Activated B cell treated with CpG ODN at 0.5 μM for 24 hours (primary cell): ENCODE measurements around the gene DHODH. TPM values are rescaled to one million over a fixed set of nuclear protein-coding genes. Genes with fewer than 3 reads are reported as not detected.
A peak's percentile ranks its signal among the peaks of the same experiment; 100 is the strongest.

Experiments used
- ATAC-seq: fragments of 200-7000 bp; cut with Tn5 transposase; one replicate; pipeline ENCODE4 v1.10.0; 2021; ENCODE audit warnings: low read depth, mild to moderate bottlenecking, moderate library complexity
- CTCF ChIA-PET: fragments of 350-600 bp; sonication (Branson Sonifier 250); formaldehyde crosslinking; loops from one replicate; lab custom pipeline; 2021; ENCODE audit warnings: antibody characterized with exemption; lab: Charles Lee
- POLR2A ChIA-PET: fragments of 350-600 bp; sonication (Branson Sonifier 250); formaldehyde crosslinking; loops from one replicate; lab custom pipeline; 2021; ENCODE audit warnings: antibody characterized with exemption; lab: Charles Lee
- DNase-seq: peaks from one replicate; pipeline ENCODE4 v3.0.0; 2022
- H3K27ac Mint-ChIP-seq: one replicate; pipeline ENCODE4 v1.8.0; 2020; ENCODE audit warnings: mixed read lengths
- H3K27me3 Mint-ChIP-seq: one replicate; pipeline ENCODE4 v1.8.0; 2021; ENCODE audit warnings: mixed read lengths
- H3K36me3 Mint-ChIP-seq: one replicate; pipeline ENCODE4 v1.8.0; 2021; ENCODE audit warnings: low read depth, mixed read lengths
- H3K4me1 Mint-ChIP-seq: one replicate; pipeline ENCODE4 v1.8.0; 2021; ENCODE audit warnings: mixed read lengths
- H3K4me3 Mint-ChIP-seq: one replicate; pipeline ENCODE4 v1.8.0; 2020; ENCODE audit warnings: mild to moderate bottlenecking, mixed read lengths
- H3K9me3 Mint-ChIP-seq: one replicate; pipeline ENCODE4 v1.8.0; 2020; ENCODE audit warnings: mixed read lengths
- CTCF ChIP-seq: fragments of 200-600 bp; IDR thresholded peaks from one replicate; pipeline ENCODE4 v1.8.0; 2022; ENCODE audit warnings: antibody characterized with exemption, mild to moderate bottlenecking
- intact Hi-C: fragments of 100-400 bp; cut with micrococcal nuclease; formaldehyde crosslinking; loops from one replicate; pipeline ENCODE4 v1.15.1; 2024
- total RNA-seq: library from RNA; stranded (reverse); gene quantifications from 2 replicates; pipeline ENCODE4 v1.2.3, GENCODE V29; 2022

The DHODH gene
- total RNA-seq, 1 donor from 2014 or later = 12.0 TPM

GRCh38 chr16:72013389-72013788, 4.8 kb downstream of the DHODH start:
- DNase-seq (no peak), ATAC-seq (no peak)
- ChIA-PET CTCF (no interaction called here), POLR2A (no interaction called here)
- intact Hi-C loops = no loop called here
- Mint-ChIP-seq H3K4me1 (peaks cover 13% of the 10 kb centered on the region), H3K9me3 (no peaks in the 10 kb centered on the region), H3K36me3 (peaks cover 54% of the 10 kb centered on the region), H3K27me3 (no peaks in the 10 kb centered on the region), H3K4me3 (no peak overlapping the region), H3K27ac (peak overlapping the region; percentile 18)
- TF ChIP-seq CTCF = no peak

GRCh38 chr16:72013888-72014581, 5.5 kb downstream of the DHODH start:
- H3K9me3 Mint-ChIP-seq = no peaks in the 10 kb centered on the region
- no peak overlapping the region for H3K4me3 Mint-ChIP-seq
- H3K36me3 Mint-ChIP-seq = peaks cover 56% of the 10 kb centered on the region
- DNase-seq = no peak
- ChIA-PET CTCF (no interaction called here), POLR2A (no interaction called here)
- H3K27ac Mint-ChIP-seq = peak overlapping the region; percentile 18
- intact Hi-C loops = no loop called here
- H3K4me1 Mint-ChIP-seq = peaks cover 8% of the 10 kb centered on the region
- no peaks in the 10 kb centered on the region for H3K27me3 Mint-ChIP-seq
- ATAC-seq = no peak
- no peak for TF ChIP-seq CTCF

GRCh38 chr16:72014675-72015074, 6.1 kb downstream of the DHODH start:
- no peak overlapping the region for H3K4me3 Mint-ChIP-seq
- ChIA-PET POLR2A (no interaction called here), CTCF (no interaction called here)
- peaks cover 63% of the 10 kb centered on the region for H3K36me3 Mint-ChIP-seq
- H3K27me3 Mint-ChIP-seq = no peaks in the 10 kb centered on the region
- no peak for TF ChIP-seq CTCF
- no peak for ATAC-seq
- H3K27ac Mint-ChIP-seq = no peak overlapping the region
- H3K9me3 Mint-ChIP-seq = no peaks in the 10 kb centered on the region
- intact Hi-C loops = no loop called here
- DNase-seq = no peak
- peaks cover 7% of the 10 kb centered on the region for H3K4me1 Mint-ChIP-seq

GRCh38 chr16:72015124-72015523, 6.6 kb downstream of the DHODH start:
- H3K4me3 Mint-ChIP-seq = no peak overlapping the region

GRCh38 chr16:72018470-72018869, 9.9 kb downstream of the DHODH start:
- Mint-ChIP-seq H3K27ac (no peak overlapping the region), H3K9me3 (no peaks in the 10 kb centered on the region), H3K27me3 (no peaks in the 10 kb centered on the region), H3K4me1 (no peaks in the 10 kb centered on the region), H3K36me3 (peaks cover 74% of the 10 kb centered on the region), H3K4me3 (no peak overlapping the region)
- intact Hi-C loops = no loop called here
- no peak for DNase-seq
- no peak for TF ChIP-seq CTCF
- ATAC-seq = no peak
- ChIA-PET POLR2A (no interaction called here), CTCF (no interaction called here)

More at GRCh38 chr16:72015124-72015523, 6.6 kb downstream of the DHODH start:
- H3K9me3 Mint-ChIP-seq = no peaks in the 10 kb centered on the region
- intact Hi-C loops = no loop called here
- H3K4me1 Mint-ChIP-seq = peaks cover 2% of the 10 kb centered on the region
- no peak overlapping the region for H3K27ac Mint-ChIP-seq
- CTCF ChIA-PET = no interaction called here
- no peak for ATAC-seq
- POLR2A ChIA-PET = no interaction called here
- peaks cover 64% of the 10 kb centered on the region for H3K36me3 Mint-ChIP-seq
- DNase-seq = no peak
- H3K27me3 Mint-ChIP-seq = no peaks in the 10 kb centered on the region
- TF ChIP-seq CTCF = no peak
